ENCODE data around the gene TRIM32. TPM values are rescaled to one million over a fixed set of nuclear protein-coding genes. Genes with fewer than 3 reads are reported as not detected.

The TRIM32 gene
- total RNA-seq, 3 donors from 2014 or later, result 11.8 to 21.5 (median 20.0) TPM

DNA sequence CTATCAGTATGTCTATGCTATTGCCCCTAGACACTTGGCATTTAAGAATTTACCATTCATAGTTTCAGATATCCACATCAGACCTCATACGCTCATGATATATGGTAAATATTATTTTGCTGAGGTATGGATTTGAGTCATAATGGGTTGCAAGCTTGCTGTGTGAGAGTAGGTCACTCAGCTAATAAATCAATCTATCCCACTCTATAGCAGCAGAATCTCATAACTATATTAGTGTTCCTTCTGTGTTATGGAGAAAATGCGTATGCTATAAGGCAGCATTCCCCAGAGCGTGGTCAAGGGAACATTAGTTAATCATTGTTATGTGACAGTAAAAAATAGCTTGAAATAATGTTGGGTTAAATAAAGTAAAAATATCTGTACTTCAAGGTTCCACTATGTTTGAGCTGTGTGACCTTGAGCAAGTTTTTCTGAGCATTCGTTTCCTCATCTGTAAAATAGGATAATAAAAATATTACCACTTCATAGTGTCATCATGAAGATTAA lies 7.7 kb downstream of the TRIM32 start:
- no peak for DNase-seq
- intact Hi-C loops (cut with DNase I, micrococcal nuclease), result no loop called here
- Histone ChIP-seq H3K36me3 (ENCODE audit: low read depth) (no peaks in the 10 kb centered on the region), H3K9me3 (no peaks in the 10 kb centered on the region), H3K4me3 (no peak overlapping the region), H3K4me1 (ENCODE audit: low read depth) (peaks cover 29% of the 10 kb centered on the region)
- TF ChIP-seq CTCF (IDR thresholded peaks at IDR 0.05), result no peak
- ATAC-seq, result no peak

DNA sequence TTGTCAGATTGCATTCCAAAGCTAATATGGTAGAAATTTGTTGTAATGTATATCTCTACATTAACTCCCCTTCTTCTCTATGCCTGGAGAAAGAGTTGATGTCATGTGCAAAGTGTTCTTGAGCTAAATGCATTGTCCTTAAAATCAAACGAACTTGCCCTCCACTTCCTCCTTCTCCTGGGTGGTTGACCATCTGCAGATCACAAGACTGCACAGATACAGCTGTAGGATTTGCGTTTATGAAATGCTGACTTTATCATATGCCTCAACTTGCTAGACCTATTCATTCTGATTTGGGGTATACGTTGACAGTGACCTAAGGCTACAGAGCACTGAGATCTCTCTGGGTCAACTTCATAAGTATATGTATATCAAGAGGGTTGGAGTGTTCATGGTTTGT lies 8.3 kb downstream of the TRIM32 start:
- no peak for ATAC-seq
- H3K4me1 ChIP-seq (ENCODE audit: low read depth), result peaks cover 25% of the 10 kb centered on the region
- no peak overlapping the region for H3K4me3 ChIP-seq
- H3K36me3 ChIP-seq (ENCODE audit: low read depth), result no peaks in the 10 kb centered on the region
- DNase-seq, result no peak
- intact Hi-C loops (cut with DNase I, micrococcal nuclease), result no loop called here
- no peak for TF ChIP-seq CTCF (IDR thresholded peaks at IDR 0.05)
- H3K9me3 ChIP-seq, result no peaks in the 10 kb centered on the region

- intact Hi-C loops (cut with DNase I, micrococcal nuclease), result no loop called here
- H3K36me3 ChIP-seq (ENCODE audit: low read depth), result no peaks in the 10 kb centered on the region
Observed at GRCh38 chr9:116697362-116697761, 10.3 kb downstream of the TRIM32 start.

GRCh38 chr9:116697887-116698286 lies 10.8 kb downstream of the TRIM32 start:
- Histone ChIP-seq H3K36me3 (ENCODE audit: low read depth) (no peaks in the 10 kb centered on the region), H3K4me1 (ENCODE audit: low read depth) (peaks cover 14% of the 10 kb centered on the region), H3K4me3 (no peak overlapping the region), H3K9me3 (no peaks in the 10 kb centered on the region)
- intact Hi-C loops (cut with DNase I, micrococcal nuclease), result no loop called here
- TF ChIP-seq CTCF (IDR thresholded peaks at IDR 0.05), result no peak
- no peak for ATAC-seq
- DNase-seq, result no peak

More at GRCh38 chr9:116697362-116697761, 10.3 kb downstream of the TRIM32 start:
- no peak overlapping the region for H3K4me3 ChIP-seq
- ATAC-seq, result no peak
- no peak for DNase-seq
- H3K4me1 ChIP-seq (ENCODE audit: low read depth), result peaks cover 19% of the 10 kb centered on the region
- no peaks in the 10 kb centered on the region for H3K9me3 ChIP-seq
- no peak for TF ChIP-seq CTCF (IDR thresholded peaks at IDR 0.05)

DNA sequence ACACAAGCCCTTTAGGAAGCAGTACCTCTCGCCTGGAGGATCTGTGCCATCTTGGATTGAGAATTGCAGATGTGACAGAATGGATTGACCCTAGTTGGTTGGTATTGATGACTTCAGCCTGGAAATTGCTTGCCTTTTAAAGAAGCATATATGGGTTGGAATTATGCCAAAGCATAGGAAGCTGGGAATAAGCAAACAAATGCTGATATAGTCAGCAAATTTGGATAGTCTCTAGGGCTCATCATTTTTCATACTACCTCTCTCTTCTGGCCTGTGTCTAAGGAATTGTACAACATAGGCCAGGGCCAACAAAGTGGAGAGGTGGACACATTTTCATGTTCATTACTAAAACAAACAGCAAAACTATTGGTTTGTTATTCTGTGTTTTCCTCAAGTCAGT lies 13.2 kb downstream of the TRIM32 start:
- H3K4me3 ChIP-seq, result no peak overlapping the region
- no peak for ATAC-seq
- no peak for TF ChIP-seq CTCF (IDR thresholded peaks at IDR 0.05)

More for the DNA sequence above, 13.2 kb downstream of the TRIM32 start:
- Histone ChIP-seq H3K9me3 (no peaks in the 10 kb centered on the region), H3K4me1 (ENCODE audit: low read depth) (no peaks in the 10 kb centered on the region), H3K36me3 (ENCODE audit: low read depth) (no peaks in the 10 kb centered on the region)
- DNase-seq, result no peak
- intact Hi-C loops (cut with DNase I, micrococcal nuclease), result no loop called here
